Psoas muscle (tissue), 8 donors: ENCODE measurements around the gene USP13. TPM values are rescaled to one million over a fixed set of nuclear protein-coding genes. Genes with fewer than 3 reads are reported as not detected.
A peak's percentile ranks its signal among the peaks of the same experiment; 100 is the strongest.

ENCODE experiments used
- ATAC-seq, 4 donors: fragments of 200-7000 bp; cut with Tn5 transposase; one replicate each; pipeline ENCODE4 v1.9.1; 2020; ENCODE audit warnings: moderate library complexity in 3 of 4, mild to moderate bottlenecking in 2 of 4
- DNase-seq, 2 donors: peaks; one replicate each; pipeline ENCODE4 v3.0.0-alpha.2; 2020
- H3K27ac ChIP-seq: fragments of 200-600 bp; one replicate; pipeline ENCODE4 v1.8.0; 2022
- H3K27me3 ChIP-seq, 3 donors: fragments of 200-600 bp in 1 of 3; one replicate each; pipeline versions ENCODE4 v1.6.1 to v1.8.0; 2013 to 2022; ENCODE audit warnings: low read length in 2 of 3, mild to moderate bottlenecking in 2 of 3, moderate library complexity in 1 of 3; ENCODE audit not compliant: insufficient read depth in 3 of 3
- H3K36me3 ChIP-seq, 2 donors: fragments of 200-600 bp in 1 of 2; one replicate each; pipeline versions ENCODE4 v1.6.1 to v1.8.0; 2013 to 2022; ENCODE audit warnings: low read depth in 1 of 2, mild to moderate bottlenecking in 1 of 2, moderate library complexity in 1 of 2; ENCODE audit not compliant: insufficient read depth in 1 of 2
- H3K4me1 ChIP-seq: fragments of 200-600 bp; one replicate; pipeline ENCODE4 v1.8.0; 2022
- H3K4me3 ChIP-seq: fragments of 200-600 bp; one replicate; pipeline ENCODE4 v1.8.0; 2022; ENCODE audit warnings: mild to moderate bottlenecking
- H3K9me3 ChIP-seq: fragments of 200-600 bp; one replicate; pipeline ENCODE4 v1.8.0; 2022
- CTCF ChIP-seq: fragments of 200-600 bp; IDR thresholded peaks from one replicate; pipeline ENCODE4 v1.8.0; 2022; ENCODE audit warnings: antibody characterized with exemption
- WGBS, 3 donors: extraction: QIAGEN DNeasy Blood & Tissue Kit; methylation state at CpG; one replicate each; pipeline versions ENCODE4 v1.1.6 to v1.1.7; 2013; 5-methylcytosine and 5-hydroxymethylcytosine counted together
- intact Hi-C, 2 donors: fragments of 100-400 bp; cut with DNase I; formaldehyde crosslinking; loops; one replicate each; pipeline versions ENCODE4 v1.11.0 to v1.14.2; 2022
- polyA plus RNA-seq, 3 donors: library from polyadenylated mRNA; stranded (reverse); fragments of 200-250 nt; gene quantifications; one replicate each; pipeline ENCODE4 v1.2.3, GENCODE V29; 2013
- total RNA-seq, 4 donors: library from RNA; stranded (reverse); fragmentation: NEBNext Ultra II Directional in 2 of 4; extraction: Animal tissue kit (Norgen Biotek cat#: 25700) in 2 of 4; gene quantifications; one replicate each; pipeline versions ENCODE4 v1.2.1 to v1.2.4, GENCODE V29; 2021 to 2023
- donor health status: healthy with polysubstance abuse.
- donor health status: DM: no; HTN: no; CAD: no; lungs with moderate emphysema.
- donor health status: Bipolar disorder and iron deficiency.
- donor health status: healthy.
- donor health status: DM: yes; HTN: yes; CAD: no.
- donor health status: DM: no; HTN: no; CAD: no.
- donor health status: DM: no; HTN: no; CAD: no.
- donor health status: DM: yes; HTN: yes; CAD: no.

Gene USP13
- total and polyA plus RNA-seq, 7 donors: 16.1 to 324 (median 175) TPM

GRCh38 chr3:179791793-179792192, 139.0 kb downstream of the USP13 start:
- 92 to 95% (median 93%) methylated on average over 3 of the region's 3 CpGs for WGBS, 3 donors
- Histone ChIP-seq H3K4me1 (peaks cover 6% of the 10 kb centered on the region), H3K4me3 (no peak overlapping the region), H3K27ac (no peak overlapping the region), H3K27me3 (no peaks in the 10 kb centered on the region), H3K36me3 (peaks cover 2 to 24% of the 10 kb centered on the region in 2 donors), H3K9me3 (no peaks in the 10 kb centered on the region)
- DNase-seq (no peak), ATAC-seq (peak in 1 of 4 donors; percentile 17)
- no peak for TF ChIP-seq CTCF
- intact Hi-C loops: no loop called here

- peak in 1 of 2 donors; percentile 53 for DNase-seq
- Histone ChIP-seq H3K4me1 (peaks cover 6% of the 10 kb centered on the region), H3K36me3 (peaks cover 2 to 7% of the 10 kb centered on the region in 2 donors), H3K27me3 (no peaks in the 10 kb centered on the region), H3K27ac (no peak overlapping the region), H3K4me3 (no peak overlapping the region), H3K9me3 (no peaks in the 10 kb centered on the region)
- intact Hi-C loops: no loop called here
- no peak for TF ChIP-seq CTCF
- WGBS, 3 donors: 20 to 38% (median 25%) methylated on average over 4 of the region's 4 CpGs
- peak; percentile 56 to 91 (median 80) for ATAC-seq
Measured at GRCh38 chr3:179794355-179794754, 141.5 kb downstream of the USP13 start.

GRCh38 chr3:179796421-179796820, 143.6 kb downstream of the USP13 start:
- Histone ChIP-seq H3K27ac (no peak overlapping the region), H3K4me1 (peaks cover 5% of the 10 kb centered on the region), H3K27me3 (no peaks in the 10 kb centered on the region), H3K9me3 (no peaks in the 10 kb centered on the region), H3K4me3 (no peak overlapping the region), H3K36me3 (no peaks in the 10 kb centered on the region)
- WGBS, 3 donors: 56 to 70% (median 66%) methylated on average over 4 of the region's 4 CpGs
- intact Hi-C loops: loop anchor here in 1 of 2 donors (1.0 kb wide), 1 partner anchor 29 kb away; no protein-coding TSS in a partner anchor
- ATAC-seq: no peak
- no peak for DNase-seq
- TF ChIP-seq CTCF: no peak

GRCh38 chr3:179797192-179797591, 144.4 kb downstream of the USP13 start:
- no peak overlapping the region for H3K4me3 ChIP-seq
- no peaks in the 10 kb centered on the region for H3K27me3 ChIP-seq
- TF ChIP-seq CTCF: no peak
- H3K27ac ChIP-seq: no peak overlapping the region
- DNase-seq (no peak), ATAC-seq (no peak)
- H3K36me3 ChIP-seq: no peaks in the 10 kb centered on the region
- no peaks in the 10 kb centered on the region for H3K9me3 ChIP-seq
- 79 to 86% (median 85%) methylated on average over 1 of the region's 1 CpG for WGBS, 3 donors
- no peaks in the 10 kb centered on the region for H3K4me1 ChIP-seq
- intact Hi-C loops: no loop called here

GRCh38 chr3:179801263-179801662, 148.4 kb downstream of the USP13 start:
- Histone ChIP-seq H3K9me3 (no peaks in the 10 kb centered on the region), H3K4me3 (no peak overlapping the region), H3K36me3 (no peaks in the 10 kb centered on the region), H3K4me1 (no peaks in the 10 kb centered on the region), H3K27me3 (no peaks in the 10 kb centered on the region), H3K27ac (no peak overlapping the region)
- peak in 2 of 4 donors; percentile 30 to 40 for ATAC-seq
- DNase-seq: no peak
- intact Hi-C loops: no loop called here
- no peak for TF ChIP-seq CTCF
